ENCODE measurements around the gene CD247. TPM values are rescaled to one million over a fixed set of nuclear protein-coding genes. Genes with fewer than 3 reads are reported as not detected.
A peak's percentile ranks its signal among the peaks of the same experiment; 100 is the strongest.
"Not testable (repeated sequence)": the region's sequence is repeated elsewhere in the genome, so short reads cannot be mapped to it uniquely, and the experiment has no call there.

Gene CD247
- total RNA-seq, 1 donor, result not detected

GRCh38 chr1:167562702-167563101, 44.4 kb upstream of the CD247 start:
- no peak overlapping the region for H3K4me3 ChIP-seq (ENCODE audit: low read depth, low read length)
- DNase-seq (ENCODE audit: low read depth), result peak; percentile 14
- TF ChIP-seq, protein P1, sequence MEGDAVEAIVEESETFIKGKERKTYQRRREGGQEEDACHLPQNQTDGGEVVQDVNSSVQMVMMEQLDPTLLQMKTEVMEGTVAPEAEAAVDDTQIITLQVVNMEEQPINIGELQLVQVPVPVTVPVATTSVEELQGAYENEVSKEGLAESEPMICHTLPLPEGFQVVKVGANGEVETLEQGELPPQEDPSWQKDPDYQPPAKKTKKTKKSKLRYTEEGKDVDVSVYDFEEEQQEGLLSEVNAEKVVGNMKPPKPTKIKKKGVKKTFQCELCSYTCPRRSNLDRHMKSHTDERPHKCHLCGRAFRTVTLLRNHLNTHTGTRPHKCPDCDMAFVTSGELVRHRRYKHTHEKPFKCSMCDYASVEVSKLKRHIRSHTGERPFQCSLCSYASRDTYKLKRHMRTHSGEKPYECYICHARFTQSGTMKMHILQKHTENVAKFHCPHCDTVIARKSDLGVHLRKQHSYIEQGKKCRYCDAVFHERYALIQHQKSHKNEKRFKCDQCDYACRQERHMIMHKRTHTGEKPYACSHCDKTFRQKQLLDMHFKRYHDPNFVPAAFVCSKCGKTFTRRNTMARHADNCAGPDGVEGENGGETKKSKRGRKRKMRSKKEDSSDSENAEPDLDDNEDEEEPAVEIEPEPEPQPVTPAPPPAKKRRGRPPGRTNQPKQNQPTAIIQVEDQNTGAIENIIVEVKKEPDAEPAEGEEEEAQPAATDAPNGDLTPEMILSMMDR (IDR thresholded peaks at IDR 0.05; ENCODE audit: insufficient read depth, low read depth, low read length), result no peak

DNA sequence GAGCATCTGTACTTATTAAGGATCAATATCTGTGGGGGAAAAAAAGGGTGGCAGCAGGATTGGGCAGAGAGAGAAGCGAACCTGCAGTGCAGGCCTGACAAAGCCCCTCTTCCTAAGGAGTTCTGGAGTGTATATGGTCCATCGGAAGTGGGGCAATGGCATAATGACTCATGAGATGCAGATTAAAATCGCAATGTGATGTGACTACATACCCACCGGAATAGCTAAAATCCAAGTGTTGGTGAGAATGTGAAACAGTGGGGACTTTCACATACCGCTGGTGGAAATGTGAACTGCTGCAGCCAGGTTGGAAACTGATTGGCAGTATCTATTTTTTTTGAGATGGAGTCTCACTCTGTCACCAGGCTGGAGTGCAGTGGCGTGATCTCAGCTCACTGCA, 43.4 kb upstream of the CD247 start:
- DNase-seq (ENCODE audit: low read depth), result no peak
- no peak overlapping the region for H3K4me3 ChIP-seq (ENCODE audit: low read depth, low read length)
- TF ChIP-seq, protein P1 (IDR thresholded peaks at IDR 0.05; ENCODE audit: insufficient read depth, low read depth, low read length), result no peak

- TF ChIP-seq, protein P1 (IDR thresholded peaks at IDR 0.05; ENCODE audit: insufficient read depth, low read depth, low read length), result peak; percentile 92
- peak; percentile 74 for DNase-seq (ENCODE audit: low read depth)
- no peak overlapping the region for H3K4me3 ChIP-seq (ENCODE audit: low read depth, low read length)
Measured at GRCh38 chr1:167555971-167556714, 37.8 kb upstream of the CD247 start.

GRCh38 chr1:167555072-167555471, 36.7 kb upstream of the CD247 start:
- DNase-seq (ENCODE audit: low read depth); H3K4me3 ChIP-seq (ENCODE audit: low read depth, low read length): not testable (repeated sequence)

- DNase-seq (ENCODE audit: low read depth), result no peak
- peak overlapping the region; percentile 67 for H3K4me3 ChIP-seq (ENCODE audit: low read depth, low read length)
- TF ChIP-seq, protein P1 (IDR thresholded peaks at IDR 0.05; ENCODE audit: insufficient read depth, low read depth, low read length), result no peak
Measured at GRCh38 chr1:167554028-167554779, 35.9 kb upstream of the CD247 start.

DNA sequence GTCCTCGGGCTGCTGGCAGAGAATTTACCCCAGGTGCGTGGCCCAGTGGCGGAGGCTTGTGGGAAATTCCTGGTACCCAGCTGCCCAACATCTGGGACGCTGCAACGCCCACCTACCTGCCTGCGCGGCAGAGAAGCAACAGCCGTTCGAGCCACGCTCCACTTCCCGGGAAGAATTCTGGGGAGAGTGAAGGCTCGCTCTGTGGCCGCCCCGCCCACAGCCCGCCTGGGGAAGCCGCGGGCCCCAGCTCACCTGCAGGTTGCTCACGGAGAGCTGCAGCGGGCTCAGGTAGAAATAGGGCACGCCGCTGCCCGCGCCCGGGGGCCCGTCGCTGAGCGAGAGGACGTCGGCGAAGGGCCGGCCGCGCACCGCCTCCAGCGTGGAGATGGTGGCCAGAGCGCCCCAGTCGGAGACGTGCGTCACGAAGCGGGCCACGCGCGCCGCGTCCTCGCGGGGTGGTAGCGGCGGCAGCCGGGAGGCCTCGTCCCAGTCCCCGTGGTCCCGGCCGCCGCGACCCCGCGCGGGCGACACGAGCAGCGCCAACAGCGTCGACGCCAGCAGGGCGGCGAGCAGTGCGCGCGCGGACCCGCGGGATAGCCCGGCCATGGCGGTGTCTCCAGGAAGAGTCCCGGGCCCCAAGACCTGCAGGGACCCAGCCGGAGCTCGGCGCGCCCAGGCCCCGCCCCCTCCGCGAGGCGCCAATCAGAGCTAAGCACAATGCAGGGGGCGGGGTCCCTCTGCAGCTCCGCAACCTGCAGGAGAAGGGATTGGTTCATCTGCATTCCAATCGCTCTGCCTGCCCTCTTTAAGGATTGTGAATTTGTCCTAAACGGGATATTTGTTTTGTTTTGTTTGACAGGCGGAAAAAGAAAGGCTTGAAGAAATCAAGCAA, 35.1 kb upstream of the CD247 start, which contains the start of gene CREG1:
Gene CREG1 (minus strand): TSS at position 627 of the 892 bp plus-strand sequence.
- TF ChIP-seq, protein P1 (IDR thresholded peaks at IDR 0.05; ENCODE audit: insufficient read depth, low read depth, low read length), result no peak
- H3K4me3 ChIP-seq (ENCODE audit: low read depth, low read length), result peak within 1 kb of the TSS; percentile 67
- peak; percentile 89 for DNase-seq (ENCODE audit: low read depth)

Measured in fibroblast of villous mesenchyme (primary cell).